HG02870 (cell line): ENCODE measurements around the gene MOB1A.
"Not testable (repeated sequence)": the region's sequence is repeated elsewhere in the genome, so short reads cannot be mapped to it uniquely, and the experiment has no call there.

Experiments
- ATAC-seq: cut with Tn5 transposase; IDR thresholded peaks from one replicate; pipeline ENCODE4 v1.9.1; 2021; ENCODE audit warnings: mild to moderate bottlenecking, moderate library complexity; ENCODE audit not compliant: unreplicated experiment

The MOB1A gene

GRCh38 chr2:74199275-74199701 lies 20.6 kb upstream of the MOB1A start:
- no peak for ATAC-seq

- peak; percentile 77 for ATAC-seq
Observed at GRCh38 chr2:74198461-74199274, 20.0 kb upstream of the MOB1A start, which contains the start of gene MTHFD2. TSS of gene MTHFD2 (plus strand) at chr2:74198615. CDS start at chr2:74198642, 27 bp downstream.

- ATAC-seq: no peak
Observed at GRCh38 chr2:74198023-74198460, 19.4 kb upstream of the MOB1A start.

GRCh38 chr2:74197049-74197448 lies 18.4 kb upstream of the MOB1A start:
- ATAC-seq: no peak

- no peak for ATAC-seq
Observed at GRCh38 chr2:74194799-74195198, 16.1 kb upstream of the MOB1A start.

- no peak for ATAC-seq
Observed at GRCh38 chr2:74191596-74192380, 13.1 kb upstream of the MOB1A start.

- no peak for ATAC-seq
Observed at GRCh38 chr2:74188696-74189095, 10.0 kb upstream of the MOB1A start.

GRCh38 chr2:74188018-74188601 lies 9.4 kb upstream of the MOB1A start:
- ATAC-seq: no peak

GRCh38 chr2:74186706-74187105 lies 8.0 kb upstream of the MOB1A start:
- not testable (repeated sequence) for ATAC-seq

- ATAC-seq: peak; percentile 67
Observed at GRCh38 chr2:74186038-74186437, 7.4 kb upstream of the MOB1A start.

- ATAC-seq: no peak
Observed at GRCh38 chr2:74183878-74184277, 5.2 kb upstream of the MOB1A start.

GRCh38 chr2:74181739-74182138 lies 3.1 kb upstream of the MOB1A start:
- ATAC-seq: no peak

GRCh38 chr2:74179063-74179865 lies 585 bp upstream of the MOB1A start:
- peak; percentile 13 for ATAC-seq

- ATAC-seq: no peak
Observed at GRCh38 chr2:74177696-74178095, 983 bp downstream of the MOB1A start.

- no peak for ATAC-seq
Observed at GRCh38 chr2:74174909-74175308, 3.8 kb downstream of the MOB1A start.

GRCh38 chr2:74168739-74169138 lies 9.9 kb downstream of the MOB1A start:
- ATAC-seq: no peak

GRCh38 chr2:74164761-74165160 lies 13.9 kb downstream of the MOB1A start:
- ATAC-seq: no peak

GRCh38 chr2:74162951-74163350 lies 15.7 kb downstream of the MOB1A start:
- ATAC-seq: no peak

- ATAC-seq: no peak
Observed at GRCh38 chr2:74155830-74156229, 22.8 kb downstream of the MOB1A start.

GRCh38 chr2:74152954-74153353 lies 25.7 kb downstream of the MOB1A start:
- ATAC-seq: no peak
